Measurements from ENCODE around the gene LYL1.

LYL1 gene

DNA sequence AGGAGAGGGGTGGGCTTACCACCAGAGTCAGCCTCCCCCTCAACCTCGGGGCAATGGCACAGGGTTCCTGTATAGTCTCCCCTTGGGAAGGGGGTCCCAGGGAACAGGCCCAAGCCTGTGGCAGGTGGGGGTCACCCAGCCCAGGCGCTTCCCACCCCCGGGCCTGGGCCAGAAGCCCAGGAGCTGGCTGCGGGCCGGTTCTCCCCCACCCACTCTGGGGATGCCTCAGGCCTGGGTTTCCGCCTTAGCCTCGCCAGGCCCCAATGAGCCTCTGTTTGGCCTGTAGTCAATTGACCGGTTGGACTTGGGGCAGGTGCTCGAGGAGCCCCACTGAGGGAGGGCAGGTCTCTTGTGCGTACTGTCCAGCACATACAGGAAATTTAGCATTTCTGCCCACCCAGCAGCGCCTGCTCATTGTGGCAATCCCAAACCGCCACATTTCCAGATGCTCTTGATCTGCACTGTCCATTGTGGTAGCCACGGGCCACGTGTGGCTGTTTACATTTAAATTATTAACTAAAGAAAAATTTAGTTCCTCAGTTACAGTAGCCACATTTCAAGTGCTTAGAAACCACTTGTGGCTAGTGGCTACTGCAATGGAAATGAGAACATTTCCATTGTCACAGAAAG is 9.9 kb downstream of the LYL1 start:
- DNase-seq (ENCODE audit: low read depth in 2 of 2), result no peak

- no peak for DNase-seq (ENCODE audit: low read depth in 2 of 2)
Measured at GRCh38 chr19:13092158-13092543, 10.5 kb downstream of the LYL1 start.

GRCh38 chr19:13091400-13092157 is 11.1 kb downstream of the LYL1 start:
- no peak for DNase-seq (ENCODE audit: low read depth in 2 of 2)

DNA sequence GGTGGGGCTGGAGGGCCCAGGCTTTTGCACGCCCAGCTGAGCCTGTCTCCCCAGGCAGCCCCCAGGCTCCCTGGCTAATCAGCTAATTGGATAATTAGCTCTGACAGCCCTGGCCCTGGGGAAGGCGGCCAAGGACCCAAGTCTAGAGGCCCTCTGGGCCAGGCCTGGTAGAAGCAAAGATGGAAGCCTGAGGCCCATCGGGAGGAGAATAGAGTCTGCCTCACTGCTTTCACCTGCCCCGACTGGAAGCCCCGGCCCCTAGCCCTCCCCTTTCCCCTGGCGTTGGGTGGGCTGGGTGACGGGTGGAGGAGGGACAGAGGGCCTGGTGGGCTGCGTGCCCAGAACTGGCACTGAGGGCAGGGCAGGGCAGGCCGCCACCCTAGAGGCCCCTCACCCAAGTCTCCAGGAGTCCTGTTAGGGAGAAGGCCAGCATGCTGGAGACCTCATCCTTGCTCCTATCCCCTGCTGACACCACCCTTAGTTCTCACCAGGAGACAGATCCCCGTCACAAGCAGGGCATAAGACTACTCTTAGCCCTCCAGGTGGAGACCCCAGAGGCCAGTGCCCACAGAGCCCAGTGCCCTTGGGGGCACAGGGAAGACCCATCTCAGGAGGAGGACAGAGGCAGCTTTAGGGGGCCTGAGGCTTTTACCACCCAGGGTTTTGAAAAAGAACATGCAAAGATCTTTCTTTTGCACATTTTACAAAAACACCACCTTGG is 12.0 kb downstream of the LYL1 start:
- DNase-seq (ENCODE audit: low read depth in 2 of 2), result no peak

DNA sequence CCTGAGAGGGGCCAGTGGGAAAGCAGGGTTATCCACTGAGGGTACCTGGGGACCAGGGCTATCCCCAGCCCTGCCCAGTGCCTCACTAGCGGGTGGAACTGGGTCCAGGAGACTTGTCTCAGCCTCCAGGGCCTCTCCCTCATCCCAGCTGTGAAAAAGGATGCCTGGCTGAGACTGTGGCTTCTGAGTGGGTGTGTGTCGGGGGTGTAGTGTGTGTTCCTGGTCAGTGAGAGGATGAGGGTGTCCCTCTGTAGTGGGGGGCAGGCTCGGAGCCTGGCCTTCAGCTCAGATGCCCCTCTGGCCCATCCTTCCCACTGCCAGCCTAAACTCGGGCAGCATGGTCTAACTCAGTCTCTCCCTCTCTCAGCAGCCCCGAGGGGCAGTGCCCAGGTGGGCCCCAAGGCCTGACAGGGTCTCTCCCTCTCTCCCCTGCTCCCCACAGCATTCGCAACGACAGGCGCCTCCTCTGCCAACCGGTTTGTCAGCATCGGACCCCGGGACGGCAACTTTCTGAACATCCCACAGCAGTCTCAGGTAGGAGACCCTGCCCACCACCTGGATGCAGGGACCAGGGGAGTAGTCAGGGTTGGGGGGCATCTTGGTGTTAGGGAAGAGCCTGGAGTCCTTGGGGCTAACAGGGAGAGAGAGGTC is 12.7 kb downstream of the LYL1 start:
- DNase-seq (ENCODE audit: low read depth in 2 of 2), result no peak

DNA sequence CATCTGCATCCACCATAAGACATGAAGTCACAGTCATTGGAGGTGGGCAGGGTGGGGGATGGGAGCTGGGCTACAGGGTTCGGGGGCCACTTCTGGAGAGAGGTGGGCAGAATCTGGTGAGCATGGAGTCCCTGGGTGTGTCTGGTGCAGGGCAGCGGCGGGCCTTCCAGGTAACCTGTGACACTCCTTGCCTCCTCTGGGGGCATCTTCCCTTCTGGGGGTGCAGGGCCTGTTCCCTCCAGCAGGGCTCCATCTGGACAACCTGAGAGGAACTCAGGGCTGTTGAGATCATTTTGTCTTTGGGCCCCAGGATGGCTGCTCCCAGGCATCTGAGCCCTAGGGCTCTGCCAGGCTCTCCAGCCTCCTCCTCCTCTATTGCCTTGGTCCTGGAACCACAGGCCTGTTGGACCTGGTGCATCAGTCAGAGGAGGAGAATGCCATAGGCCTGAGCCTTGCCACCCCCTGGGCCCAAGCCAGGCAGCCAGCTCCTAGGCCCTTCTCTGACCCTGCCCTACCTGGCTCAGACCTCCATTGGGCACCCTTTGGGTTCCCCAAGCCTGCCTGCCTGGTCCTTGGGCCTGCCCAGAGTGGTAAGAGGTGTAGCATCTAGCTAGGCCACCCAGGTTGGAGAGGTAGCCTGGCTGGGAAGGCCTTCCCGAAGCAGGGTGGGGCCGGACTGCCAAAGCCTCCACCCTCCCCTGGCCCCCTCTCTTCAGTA is 13.4 kb downstream of the LYL1 start:
- no peak for DNase-seq (ENCODE audit: low read depth in 2 of 2)

- DNase-seq (ENCODE audit: low read depth in 2 of 2), result no peak
Measured at GRCh38 chr19:13087795-13088537, 14.7 kb downstream of the LYL1 start.

GRCh38 chr19:13087295-13087694 is 15.4 kb downstream of the LYL1 start:
- DNase-seq (ENCODE audit: low read depth in 2 of 2), result no peak

GRCh38 chr19:13086341-13086740 is 16.3 kb downstream of the LYL1 start:
- no peak for DNase-seq (ENCODE audit: low read depth in 2 of 2)

DNA sequence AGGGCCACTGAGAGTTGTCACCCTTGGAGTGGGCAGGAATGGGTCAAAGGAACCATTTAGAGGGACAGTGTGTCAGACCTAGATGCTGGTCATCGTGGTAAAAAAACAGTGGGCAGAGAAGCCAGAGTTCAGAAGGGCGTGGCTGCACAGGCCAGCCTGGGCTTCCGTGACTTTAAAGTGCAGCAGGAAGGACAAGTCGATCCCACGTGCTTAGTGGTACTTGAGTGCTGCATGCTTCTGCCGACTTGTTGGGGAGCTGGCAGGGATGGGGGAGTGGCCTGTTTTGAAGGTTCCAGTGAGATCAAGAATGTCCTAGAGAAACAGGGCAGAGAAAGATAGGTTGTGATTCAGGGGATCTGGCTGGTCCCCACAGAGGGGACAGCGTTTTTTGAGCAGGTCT is 17.0 kb downstream of the LYL1 start:
- DNase-seq (ENCODE audit: low read depth in 2 of 2), result no peak

GRCh38 chr19:13083627-13084026 is 19.0 kb downstream of the LYL1 start:
- DNase-seq (ENCODE audit: low read depth in 2 of 2), result no peak

DNA sequence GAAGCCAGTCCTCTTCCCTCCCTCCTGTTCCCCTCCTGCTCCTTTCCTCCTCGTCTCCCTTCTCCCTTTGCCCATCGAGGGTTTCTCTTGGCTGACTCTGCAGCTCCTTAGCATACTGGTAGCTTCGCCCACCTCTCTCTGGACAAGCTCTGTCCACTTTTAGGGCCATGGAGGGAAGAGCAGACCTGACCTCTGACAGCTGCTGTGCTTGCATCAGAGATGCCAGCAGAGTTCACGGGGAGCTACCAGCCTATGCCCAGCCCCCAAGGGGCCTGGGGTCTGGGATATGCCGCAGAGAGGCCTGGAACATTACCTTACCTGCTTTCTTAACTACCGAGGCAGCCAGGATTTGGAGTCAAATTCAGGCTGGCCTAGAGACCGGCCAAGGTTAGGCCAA is 19.7 kb downstream of the LYL1 start:
- DNase-seq (ENCODE audit: low read depth in 2 of 2), result no peak

- DNase-seq (ENCODE audit: low read depth in 2 of 2), result no peak
Measured at GRCh38 chr19:13082192-13083007, 20.3 kb downstream of the LYL1 start.

- no peak for DNase-seq (ENCODE audit: low read depth in 2 of 2)
Measured at GRCh38 chr19:13079542-13079986, 23.1 kb downstream of the LYL1 start.

GRCh38 chr19:13078897-13079541 is 23.6 kb downstream of the LYL1 start:
- no peak for DNase-seq (ENCODE audit: low read depth in 2 of 2)

DNA sequence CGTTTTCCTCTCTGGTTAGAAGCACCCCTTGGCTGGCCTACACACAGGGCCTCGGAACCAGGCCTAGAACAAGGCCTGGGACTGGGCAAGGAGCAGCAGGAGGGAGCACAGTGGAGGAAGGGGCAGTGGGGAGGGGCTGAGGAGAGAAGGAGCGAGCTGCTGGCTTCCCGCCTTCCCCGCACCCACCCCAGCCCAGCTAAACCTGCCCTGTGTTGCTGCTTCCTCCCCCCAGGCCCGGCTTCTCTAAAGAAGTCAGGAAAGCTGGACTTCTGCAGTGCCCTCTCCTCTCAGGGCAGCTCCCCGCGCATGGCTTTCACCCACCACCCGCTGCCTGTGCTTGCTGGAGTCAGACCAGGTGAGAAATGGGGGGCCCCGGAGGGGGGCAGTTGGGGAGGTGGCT is 24.3 kb downstream of the LYL1 start:
- no peak for DNase-seq (ENCODE audit: low read depth in 2 of 2)

GRCh38 chr19:13077240-13077639 is 25.4 kb downstream of the LYL1 start:
- DNase-seq (ENCODE audit: low read depth in 2 of 2), result no peak

- DNase-seq (ENCODE audit: low read depth in 2 of 2), result no peak
Measured at GRCh38 chr19:13076787-13077186, 25.9 kb downstream of the LYL1 start.

GRCh38 chr19:13076320-13076719 is 26.3 kb downstream of the LYL1 start:
- DNase-seq (ENCODE audit: low read depth in 2 of 2), result no peak

DNA sequence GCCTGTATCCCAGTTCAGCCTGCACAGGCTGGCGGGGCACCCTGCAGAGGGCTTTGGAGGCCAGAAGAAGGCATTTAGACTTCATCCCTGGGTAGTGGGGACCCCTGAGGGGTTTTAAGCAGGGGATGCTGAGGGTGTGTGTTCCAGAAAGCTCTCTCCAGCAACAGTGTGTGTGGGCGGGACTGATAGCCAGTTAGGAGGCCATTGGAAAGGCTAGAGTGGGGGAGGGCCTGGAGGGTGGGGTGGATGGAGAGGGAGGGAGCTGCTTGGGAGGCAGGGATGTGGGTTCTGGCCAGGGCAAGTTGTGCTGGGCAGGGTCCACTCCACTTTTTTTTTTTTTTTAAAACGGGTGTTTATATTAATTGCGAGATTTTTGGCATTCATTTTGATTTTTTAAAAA is 28.3 kb downstream of the LYL1 start:
- no peak for DNase-seq (ENCODE audit: low read depth in 2 of 2)
